ENCODE results near the gene PARN.

GRCh38 chr16:14635395-14636165 is 5.5 kb upstream of the PARN start:
- TF ChIP-seq CTCF (IDR thresholded peaks at IDR 0.05) (no peak), JUNB (IDR thresholded peaks at IDR 0.05) (no peak), GATA3 (IDR thresholded peaks at IDR 0.05; ENCODE audit: borderline replicate concordance) (no peak), MYC (IDR thresholded peaks at IDR 0.05; ENCODE audit: borderline replicate concordance, low read length) (no peak), ZC3H11A (IDR thresholded peaks at IDR 0.05) (no peak), JUN (IDR thresholded peaks at IDR 0.05) (no peak), SREBF2 (IDR thresholded peaks at IDR 0.05) (no peak), POLR2A (IDR thresholded peaks at IDR 0.05; ENCODE audit: low read length) (no peak)
- TF ChIP-seq, protein P1, sequence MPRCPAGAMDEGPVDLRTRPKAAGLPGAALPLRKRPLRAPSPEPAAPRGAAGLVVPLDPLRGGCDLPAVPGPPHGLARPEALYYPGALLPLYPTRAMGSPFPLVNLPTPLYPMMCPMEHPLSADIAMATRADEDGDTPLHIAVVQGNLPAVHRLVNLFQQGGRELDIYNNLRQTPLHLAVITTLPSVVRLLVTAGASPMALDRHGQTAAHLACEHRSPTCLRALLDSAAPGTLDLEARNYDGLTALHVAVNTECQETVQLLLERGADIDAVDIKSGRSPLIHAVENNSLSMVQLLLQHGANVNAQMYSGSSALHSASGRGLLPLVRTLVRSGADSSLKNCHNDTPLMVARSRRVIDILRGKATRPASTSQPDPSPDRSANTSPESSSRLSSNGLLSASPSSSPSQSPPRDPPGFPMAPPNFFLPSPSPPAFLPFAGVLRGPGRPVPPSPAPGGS (IDR thresholded peaks at IDR 0.05): no peak
